HG03064 (cell line): Measurements from ENCODE around the gene SEC24C.

Experiments used
- ATAC-seq: cut with Tn5 transposase; IDR thresholded peaks from one replicate; pipeline ENCODE4 v1.9.1; 2021; ENCODE audit warnings: low read depth; ENCODE audit not compliant: unreplicated experiment

SEC24C gene

DNA sequence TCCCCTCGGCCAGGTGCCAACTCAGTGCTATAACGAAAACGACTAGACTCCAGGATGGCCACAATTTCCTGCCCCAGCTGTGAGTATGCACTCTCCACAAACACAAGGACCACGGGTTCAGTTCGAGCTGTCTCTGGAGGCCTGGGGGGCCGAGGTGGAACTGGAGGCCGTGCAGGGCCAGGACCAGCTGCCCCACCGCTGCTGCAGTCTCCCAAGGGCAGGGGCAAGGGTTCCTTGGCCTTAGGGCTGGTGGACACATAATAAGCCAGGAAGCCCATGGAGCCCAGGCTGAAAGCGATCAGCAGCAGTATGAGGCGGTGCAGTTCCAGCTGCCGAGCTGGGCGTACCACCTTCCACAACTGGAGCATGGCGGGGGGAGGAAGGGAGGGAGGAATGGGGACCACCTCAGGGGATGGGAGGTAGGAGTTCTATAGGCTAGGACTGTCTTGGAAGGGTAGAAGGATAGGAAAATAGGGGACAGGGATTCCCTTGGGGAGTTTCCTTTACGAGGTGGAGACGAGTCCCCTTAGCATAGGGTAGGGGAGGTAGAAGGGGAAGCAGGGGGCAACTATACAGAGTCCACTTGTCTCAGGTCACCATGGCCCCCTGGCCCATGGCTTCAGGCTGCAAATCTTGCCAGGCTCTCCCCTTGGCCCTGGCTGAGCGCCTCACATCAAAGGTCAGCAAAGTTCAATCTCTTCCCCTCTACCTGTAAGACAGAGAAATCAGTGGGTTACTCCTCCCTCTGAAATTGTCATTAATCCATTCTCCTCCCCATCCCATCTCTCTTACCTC, 64.0 kb downstream of the SEC24C start:
- ATAC-seq, result no peak

DNA sequence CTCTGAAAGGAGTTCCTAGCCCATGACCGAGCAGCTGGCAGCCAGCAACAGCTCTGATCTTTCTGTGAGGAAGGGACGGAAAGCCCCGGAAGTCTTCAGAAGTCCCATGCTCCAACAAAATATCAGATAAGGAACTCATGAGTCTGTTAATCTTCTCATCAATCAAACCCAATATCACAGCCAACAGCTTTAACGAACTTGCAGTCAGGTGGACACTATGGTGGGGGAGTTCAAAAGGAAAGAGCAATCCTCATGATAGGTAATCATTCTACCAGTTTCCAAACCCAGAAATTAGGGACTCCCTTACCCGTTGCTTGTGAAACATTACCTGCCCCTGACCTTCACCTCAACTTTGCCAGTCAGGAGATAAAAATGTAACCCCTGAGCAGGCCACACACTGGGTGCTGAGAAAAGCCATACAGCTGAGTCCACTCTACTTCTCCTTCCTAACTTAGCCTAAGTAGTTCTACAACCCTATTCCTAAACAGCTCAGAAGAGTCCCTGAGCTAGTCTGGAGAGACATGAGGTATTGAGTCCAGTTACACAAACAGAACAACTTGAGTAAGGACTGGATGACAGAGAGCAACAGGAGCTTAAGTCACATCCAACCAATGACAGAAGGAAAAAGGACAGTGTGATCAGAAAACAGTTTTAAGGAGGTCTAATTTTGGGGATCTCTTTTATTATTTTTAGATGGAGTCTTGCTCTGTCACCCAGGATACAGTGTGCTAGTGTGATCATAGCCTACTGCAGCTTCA, 65.1 kb downstream of the SEC24C start:
- no peak for ATAC-seq

DNA sequence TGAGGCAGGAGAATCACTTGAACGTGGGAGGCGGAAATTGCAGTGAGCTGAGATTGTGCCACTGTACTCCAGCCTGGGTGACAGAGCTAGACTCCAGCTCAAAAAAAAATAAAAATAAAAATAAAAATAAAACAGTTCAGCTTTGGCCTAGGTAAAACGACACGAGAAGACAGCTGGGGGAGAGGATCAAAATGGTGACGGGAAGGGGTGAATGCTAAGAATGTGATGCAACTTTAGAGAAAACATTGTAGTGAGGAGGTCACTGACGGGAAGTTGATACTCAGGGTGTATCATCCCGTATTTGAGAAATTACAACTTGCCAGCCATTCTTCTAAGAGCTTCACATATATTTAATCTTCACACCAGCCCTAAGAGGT, 66.2 kb downstream of the SEC24C start:
- ATAC-seq, result no peak

DNA sequence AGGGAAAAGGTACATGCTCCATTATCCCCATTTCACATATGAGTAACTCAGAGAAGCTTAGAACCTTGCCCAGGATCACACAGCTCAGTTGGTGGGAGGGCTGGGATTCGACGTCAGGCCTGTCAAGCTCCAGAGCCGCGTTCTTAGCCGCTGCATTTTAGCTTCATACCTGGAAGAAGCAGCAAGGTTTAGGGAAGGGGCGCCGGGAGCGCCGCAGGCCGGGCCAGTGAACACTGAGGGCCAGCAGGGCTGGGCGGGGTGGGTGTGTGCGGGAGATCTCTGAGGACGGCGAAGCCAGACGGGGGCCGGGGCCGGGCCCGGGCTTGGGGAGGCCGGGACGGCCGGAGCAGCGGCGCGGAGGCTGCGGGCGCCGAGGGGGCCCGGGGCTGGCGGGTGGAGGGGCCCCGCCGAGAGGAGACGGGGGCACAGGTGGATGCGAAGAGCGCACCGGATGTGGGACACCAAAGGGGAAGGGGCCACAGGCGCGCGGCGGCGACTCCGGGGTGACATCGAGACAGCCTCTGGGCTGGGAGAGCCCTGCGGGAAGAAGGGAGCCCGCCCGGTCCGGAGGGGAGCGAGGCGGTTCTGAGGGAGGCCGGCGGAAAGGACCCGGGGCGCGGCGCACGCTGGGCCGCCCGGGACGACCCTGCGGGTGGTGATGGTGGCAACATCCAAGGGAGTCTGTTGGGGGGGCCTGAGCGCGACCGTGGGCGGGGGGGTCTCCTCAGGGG, 66.7 kb downstream of the SEC24C start:
- peak; percentile 33 for ATAC-seq

DNA sequence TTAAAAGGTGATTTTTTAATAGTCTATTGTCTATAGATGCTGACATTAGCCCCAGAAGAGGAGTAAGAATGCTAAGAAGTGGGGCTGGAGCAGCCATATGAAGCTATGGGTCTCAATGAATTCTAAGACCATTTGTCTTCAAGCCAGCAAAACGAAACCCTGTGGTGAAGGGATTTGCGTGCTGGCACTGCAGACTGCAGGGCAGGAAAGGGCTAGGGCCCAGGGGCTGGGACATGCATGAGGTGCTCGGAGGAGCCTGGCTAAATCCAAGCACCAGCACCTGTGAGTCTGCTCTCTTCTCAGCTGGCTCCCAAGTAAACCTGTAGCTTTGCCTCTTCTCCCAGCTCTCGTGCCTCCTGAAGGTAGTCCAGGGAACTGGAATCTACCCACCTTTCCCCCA, 68.5 kb downstream of the SEC24C start:
- no peak for ATAC-seq

DNA sequence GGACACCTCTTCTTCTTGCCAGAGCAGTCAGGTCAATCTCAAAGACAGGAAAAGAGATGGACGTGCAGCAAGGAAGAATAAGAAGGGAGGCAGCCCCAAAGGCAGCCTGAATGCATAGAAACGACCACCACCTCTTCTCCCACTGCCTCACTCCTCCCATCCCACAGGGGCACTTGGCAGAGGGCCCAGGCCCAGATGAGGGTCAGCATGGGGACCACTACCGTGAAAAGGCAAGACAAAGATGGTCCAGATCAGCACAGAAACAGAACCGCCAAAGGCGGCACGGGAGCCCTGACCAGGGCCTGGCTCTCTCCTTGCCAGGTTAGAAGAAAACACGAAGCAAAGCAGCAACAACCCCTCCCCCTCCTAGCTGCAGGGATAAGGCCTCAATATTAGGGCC, 69.2 kb downstream of the SEC24C start:
- ATAC-seq, result no peak

DNA sequence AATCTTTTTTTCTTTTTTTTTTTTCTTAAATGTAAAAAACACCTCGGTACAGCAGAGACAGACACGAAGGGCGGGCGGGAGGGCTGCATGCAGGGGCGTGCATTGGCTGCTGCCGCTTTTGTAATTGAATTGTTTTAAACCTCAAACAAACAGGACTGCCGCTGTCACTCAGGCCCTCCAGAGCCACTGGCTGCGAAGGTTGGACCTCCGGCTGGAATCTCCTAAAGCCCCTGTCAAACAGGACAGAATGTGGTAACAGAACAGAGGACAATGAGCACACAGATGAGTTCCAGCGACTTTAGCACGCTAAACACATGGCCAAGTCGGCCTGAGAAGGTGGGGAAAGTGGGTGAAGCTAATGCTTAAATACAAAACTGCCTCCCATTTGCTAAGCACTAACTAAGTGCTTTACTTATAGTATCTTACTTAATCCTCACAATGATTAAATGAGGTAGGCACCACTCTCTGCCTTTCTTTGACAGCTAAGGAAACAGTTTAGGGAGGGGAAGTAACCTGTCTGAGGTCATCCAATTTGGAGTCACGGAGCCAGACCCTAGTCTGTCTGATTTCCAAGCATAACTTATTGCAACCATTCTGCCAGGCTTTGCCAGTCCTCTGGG, 70.2 kb downstream of the SEC24C start:
- ATAC-seq, result no peak

DNA sequence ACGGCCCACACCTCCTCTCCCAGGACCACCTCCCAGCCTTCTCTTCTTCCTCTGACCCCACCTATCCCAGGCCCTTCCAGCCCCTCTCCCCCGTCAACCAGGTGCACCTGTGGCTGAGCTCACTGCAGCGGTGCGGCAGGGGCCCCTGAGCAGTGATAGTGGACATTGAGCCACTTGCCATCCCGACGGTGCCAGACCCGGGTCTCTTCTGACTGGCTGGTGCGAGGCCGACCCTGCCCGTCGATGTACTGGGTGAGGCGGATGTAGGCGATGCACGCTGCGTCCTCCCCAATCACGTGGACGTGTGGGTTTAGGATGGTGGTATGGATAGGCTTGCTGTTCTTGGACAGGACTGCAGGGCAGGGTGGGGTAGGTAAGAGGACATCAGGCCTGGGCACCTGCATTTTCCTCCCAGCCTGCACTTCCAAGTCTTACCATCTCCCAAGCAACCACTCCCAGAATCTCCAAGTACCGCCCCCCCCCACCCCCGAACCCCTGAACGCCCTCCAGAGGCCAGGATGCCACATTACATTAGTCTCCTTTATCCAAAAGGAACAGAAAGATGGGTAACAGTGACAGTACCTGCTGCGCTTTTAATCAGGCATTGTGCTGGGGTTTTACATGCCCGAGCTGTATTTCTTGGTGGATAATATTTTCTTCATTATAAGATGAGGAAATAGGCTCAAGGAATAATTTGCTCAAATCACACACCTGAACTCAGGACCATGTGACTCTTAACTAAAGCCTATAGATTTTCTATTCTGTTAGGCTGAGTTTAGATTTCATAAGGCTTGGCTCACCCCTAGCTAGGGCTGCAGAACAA, 70.9 kb downstream of the SEC24C start:
- no peak for ATAC-seq

DNA sequence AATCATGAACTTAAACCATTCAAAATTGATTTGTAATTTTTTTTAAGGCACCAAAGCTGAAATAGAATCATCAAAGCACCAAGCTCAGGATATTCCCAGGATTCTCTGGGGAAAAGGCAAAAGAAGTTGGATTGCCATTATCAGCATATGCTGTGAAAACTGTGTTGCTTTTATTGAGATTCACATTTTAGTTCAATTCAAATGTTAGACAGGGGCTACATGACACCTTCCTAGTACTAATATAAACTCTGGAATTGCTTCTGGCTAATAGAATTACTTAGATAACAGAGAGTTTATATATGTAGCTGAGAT, 71.5 kb downstream of the SEC24C start:
- no peak for ATAC-seq

DNA sequence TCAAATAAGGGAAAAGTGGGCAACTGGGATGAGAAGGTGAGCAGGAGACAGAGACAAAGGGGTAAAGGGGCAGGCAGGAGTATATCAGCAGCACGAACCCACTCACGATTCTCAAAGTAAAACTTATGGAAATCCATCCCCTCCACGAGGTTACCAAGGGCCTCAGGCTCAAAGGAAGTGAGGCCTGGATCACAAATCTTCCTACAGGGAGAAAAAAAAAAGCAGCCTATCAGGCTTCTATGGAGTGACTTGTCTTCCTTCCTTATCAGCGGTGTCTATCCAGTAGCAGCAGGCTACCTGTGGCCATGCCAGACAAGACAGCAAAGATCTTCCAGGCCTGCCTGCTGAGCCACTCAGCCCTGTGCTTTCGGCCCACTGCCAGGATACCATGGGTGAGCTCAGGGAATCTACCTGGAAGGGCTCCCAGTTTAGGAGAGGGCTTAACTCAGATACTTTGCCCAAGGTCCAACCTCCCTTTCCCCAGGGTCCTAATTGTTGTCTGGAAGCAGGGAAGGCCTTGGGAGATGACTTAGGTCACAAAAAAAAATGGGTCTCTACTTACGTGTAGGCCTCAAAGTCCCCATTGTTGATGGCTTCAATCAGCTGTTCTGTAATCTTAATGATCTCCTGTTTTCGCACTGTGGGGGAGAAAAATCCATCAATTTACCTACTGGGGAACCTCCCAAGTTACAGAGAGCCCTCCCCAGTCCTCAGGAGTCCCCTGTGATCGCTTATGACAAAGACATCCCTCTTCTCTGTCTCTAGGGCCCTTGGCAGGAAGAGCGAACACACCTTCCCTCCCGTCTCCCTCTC, 73.0 kb downstream of the SEC24C start:
- no peak for ATAC-seq

DNA sequence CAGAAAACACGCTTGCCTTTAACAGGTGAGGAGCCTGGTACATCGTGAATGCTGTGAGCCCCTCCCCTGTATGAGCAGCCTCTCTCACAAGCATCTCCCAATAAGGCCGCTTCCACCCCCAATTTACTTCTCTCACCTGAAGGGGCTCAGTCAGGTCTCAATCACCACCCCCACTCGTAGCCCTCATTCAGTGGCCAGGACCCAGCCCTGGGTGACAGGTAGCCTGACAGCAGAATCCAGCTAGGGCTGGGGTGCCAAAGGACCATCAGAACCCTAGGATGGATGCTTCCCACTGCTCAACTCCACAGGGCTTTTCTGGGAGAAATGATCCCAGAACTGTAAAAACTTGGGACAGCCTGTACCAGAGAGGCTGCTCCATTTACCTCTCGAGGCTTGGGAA, 73.7 kb downstream of the SEC24C start:
- ATAC-seq, result no peak

DNA sequence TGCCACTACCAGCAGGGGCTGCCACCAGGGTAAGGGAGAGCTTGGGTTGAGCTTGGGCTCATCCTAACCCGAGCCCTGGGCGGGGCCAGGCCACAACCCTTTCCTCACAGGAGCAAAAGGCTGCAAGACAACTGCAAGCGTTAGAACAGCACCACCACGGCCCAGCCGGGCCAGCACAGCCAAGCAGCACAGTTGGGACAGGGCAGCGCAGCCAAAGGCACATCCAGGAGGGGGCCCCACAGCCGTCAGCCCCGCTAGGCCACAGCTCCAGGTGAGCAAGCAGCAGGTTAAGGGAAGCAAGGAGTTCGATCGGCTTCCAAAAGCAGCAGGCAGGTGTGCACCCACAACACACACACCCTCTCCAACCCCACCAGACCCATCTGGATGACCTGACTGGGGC, 74.2 kb downstream of the SEC24C start:
- ATAC-seq, result no peak

DNA sequence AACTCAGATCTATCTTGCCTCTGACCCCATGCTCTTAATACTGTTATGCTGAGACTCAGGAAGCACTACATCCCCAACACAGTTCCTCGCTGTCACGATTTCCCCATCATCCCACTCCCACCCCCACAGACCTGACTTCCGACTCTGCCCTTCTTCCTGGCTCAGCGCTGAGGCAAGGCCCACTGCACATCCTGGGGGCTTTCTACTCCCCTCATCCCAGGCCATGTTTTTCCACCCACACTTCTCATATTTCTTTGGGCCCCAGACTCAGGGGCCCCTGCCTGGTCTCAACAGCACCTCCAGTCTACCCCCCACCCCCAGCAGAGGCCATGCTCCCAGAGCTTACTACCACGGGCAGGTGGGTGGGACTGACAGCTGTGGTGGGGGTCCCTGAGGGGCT, 74.9 kb downstream of the SEC24C start:
- ATAC-seq, result no peak

DNA sequence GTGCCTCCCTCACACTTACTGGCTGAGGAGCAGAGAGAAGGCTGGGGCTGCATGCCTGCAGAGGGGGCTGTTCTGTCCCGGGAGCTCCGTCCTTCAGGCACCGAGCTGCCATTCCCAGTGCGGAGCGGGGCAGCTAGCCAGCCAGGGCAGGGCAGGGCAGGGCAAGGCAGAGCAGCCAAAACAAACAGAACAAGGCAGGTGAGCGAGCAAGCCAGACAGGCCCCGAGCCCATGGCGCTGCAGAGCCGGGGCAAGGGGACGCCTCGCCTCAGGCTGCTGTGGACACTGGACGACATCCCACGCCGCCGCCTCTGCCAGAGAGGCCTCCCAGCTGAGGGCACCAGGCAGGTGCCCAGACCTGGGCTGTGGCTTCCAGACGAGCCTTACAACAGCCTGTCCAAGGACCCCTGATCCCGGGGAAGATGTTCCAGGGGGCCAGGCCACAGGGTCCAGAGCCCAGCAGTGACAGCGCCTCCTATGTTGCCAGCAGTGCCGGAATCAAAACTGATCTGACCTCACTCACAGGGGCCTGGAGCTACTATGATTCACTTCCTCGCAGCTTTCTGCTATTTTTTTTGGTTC, 75.4 kb downstream of the SEC24C start:
- ATAC-seq, result no peak
